Stimulated activated CD4-positive, alpha-beta T cell treated with anti-CD3 and anti-CD28 coated beads, Interleukin-4, amount 100 ng/mL, for 1 hour (primary cell): ENCODE measurements around the gene PRM1.
"Not testable (repeated sequence)": the region's sequence is repeated elsewhere in the genome, so short reads cannot be mapped to it uniquely, and the experiment has no call there.

Experiments used
- DNase-seq: peaks from one replicate; pipeline ENCODE4 v3.0.0-alpha.2; 2020

Gene PRM1

GRCh38 chr16:11296706-11297491, 15.8 kb upstream of the PRM1 start:
- DNase-seq = no peak

- DNase-seq = no peak
Observed at GRCh38 chr16:11296351-11296705, 15.2 kb upstream of the PRM1 start.

GRCh38 chr16:11295672-11296071, 14.5 kb upstream of the PRM1 start:
- no peak for DNase-seq

DNA sequence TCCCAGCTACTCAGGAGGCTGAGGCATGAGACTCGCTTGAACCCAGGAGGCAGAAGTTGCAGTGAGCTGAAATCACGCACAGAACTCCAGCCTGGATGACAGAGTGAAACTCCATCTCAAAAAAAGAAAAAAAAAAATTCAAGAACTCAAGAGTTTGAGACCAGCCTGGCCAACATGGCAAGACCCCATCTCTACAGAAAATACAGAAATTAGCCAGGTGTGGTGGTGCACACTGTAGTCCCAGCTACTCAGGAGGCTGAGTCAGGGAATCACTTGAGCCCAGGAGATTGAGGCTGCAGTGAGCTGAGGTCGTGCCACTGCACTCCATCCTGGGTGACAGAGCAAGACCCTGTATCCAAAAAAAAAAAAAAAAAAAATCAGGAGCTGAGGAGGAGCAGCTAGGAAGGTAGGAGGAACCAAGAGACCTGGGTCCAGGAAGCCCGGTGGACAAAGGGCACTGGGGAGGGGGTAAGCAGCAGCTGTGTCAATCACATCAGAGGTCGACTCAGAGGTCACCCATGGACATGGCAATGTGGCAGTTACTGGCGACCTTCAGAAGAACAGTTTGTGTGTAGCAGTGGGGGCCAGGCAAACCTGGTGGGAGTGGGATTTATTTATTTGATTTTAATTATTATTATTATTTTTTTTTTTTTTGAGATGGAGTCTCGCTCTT, 11.1 kb upstream of the PRM1 start:
- no peak for DNase-seq

GRCh38 chr16:11291091-11291703, 10.1 kb upstream of the PRM1 start:
- DNase-seq = no peak

- DNase-seq = no peak
Observed at GRCh38 chr16:11290102-11290893, 9.2 kb upstream of the PRM1 start.

DNA sequence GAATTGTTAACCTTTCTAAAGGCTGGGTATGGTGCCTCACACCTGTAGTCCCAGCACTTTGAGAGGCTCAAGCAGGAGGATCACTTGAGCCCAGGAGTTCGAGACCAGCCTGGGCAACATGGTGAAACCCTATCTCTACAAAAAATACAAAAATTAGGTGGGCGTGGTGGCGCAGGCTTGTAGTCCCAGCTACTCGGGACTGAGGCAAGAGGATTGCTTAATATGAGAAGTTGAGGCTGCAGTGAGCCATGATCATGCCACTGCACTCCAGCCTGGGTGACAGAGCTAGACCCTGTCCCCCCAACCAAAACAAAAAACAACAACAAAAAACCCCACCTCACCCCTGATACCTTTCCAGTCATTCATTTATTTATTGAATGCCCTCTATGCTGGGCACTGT, 8.6 kb upstream of the PRM1 start:
- not testable (repeated sequence) for DNase-seq

DNA sequence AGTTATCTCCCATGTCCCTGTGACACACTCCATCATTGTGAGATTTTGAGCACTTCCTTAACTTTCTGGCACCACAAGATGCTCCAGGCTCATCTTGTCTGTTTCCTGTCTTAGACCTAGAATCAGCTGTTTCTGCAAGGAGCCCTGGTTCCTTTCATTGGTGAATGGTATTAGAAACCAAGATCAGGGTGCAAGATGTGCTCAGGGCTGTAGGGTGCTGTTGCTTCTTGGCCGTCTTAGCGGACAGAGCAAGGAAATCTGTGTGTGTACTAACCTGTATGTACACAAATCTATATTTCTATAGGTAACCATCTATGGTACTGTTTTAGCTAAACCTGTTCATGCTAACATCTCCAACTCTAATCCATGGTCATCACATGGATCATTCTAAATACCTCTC, 8.1 kb upstream of the PRM1 start:
- DNase-seq = no peak

- no peak for DNase-seq
Observed at GRCh38 chr16:11285842-11286241, 4.7 kb upstream of the PRM1 start.

DNA sequence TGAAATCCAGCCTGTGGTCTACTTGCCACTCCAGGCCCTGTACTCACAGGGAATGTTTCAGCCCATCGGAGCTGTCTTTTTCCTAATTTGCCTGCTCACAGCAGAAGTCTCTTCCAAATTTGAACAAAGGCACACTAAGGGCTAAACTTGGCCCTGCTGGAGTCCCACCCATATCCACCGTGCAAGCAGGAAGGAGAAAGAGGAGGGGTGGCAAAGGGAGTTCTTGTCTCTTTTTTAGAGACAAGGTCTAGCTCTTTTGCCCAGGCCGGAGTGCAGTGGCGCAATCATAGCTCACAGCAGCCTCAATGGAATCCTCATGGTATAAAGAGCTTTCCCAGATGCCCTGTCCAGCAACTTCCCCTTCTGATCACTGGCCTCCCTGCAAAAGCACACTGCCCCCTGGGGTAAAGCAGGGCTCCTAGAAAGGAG, 2.7 kb upstream of the PRM1 start:
- no peak for DNase-seq

GRCh38 chr16:11278681-11279628, 2.2 kb downstream of the PRM1 start:
- DNase-seq = no peak

DNA sequence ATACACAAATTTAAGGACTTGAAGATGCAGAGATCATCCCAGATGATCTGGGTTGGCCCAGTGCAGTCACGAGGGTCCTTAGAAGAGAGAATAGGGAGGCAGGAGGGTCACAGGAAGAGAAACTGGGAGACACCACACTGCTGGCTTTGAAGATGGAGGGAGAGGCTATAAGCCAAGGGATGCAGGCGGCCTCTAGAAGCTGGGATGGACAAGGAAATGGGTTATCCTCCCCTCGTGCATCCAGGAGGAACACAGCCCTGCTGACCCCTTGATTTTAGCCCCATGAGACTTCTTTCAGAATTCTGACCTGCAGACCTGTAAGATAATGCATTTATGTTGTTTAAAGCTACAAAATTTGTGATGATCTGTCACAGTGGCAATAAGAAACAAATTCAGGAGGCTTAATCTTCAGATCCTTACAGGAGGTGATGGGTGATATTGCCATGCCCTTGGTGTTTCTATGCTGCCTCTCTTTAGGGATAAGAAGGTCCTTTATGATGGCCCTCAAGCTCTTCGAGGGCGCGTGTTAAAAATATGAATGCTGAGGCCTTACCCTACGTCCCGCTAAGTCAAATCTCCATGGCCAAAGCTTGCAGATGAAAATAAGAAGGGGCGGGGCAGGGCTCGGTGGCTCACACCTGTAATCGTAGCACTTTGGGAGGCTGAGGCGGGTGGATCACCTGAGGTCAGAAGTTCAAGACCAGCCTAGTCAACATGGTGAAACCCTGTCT, 3.4 kb downstream of the PRM1 start:
- DNase-seq = no peak

DNA sequence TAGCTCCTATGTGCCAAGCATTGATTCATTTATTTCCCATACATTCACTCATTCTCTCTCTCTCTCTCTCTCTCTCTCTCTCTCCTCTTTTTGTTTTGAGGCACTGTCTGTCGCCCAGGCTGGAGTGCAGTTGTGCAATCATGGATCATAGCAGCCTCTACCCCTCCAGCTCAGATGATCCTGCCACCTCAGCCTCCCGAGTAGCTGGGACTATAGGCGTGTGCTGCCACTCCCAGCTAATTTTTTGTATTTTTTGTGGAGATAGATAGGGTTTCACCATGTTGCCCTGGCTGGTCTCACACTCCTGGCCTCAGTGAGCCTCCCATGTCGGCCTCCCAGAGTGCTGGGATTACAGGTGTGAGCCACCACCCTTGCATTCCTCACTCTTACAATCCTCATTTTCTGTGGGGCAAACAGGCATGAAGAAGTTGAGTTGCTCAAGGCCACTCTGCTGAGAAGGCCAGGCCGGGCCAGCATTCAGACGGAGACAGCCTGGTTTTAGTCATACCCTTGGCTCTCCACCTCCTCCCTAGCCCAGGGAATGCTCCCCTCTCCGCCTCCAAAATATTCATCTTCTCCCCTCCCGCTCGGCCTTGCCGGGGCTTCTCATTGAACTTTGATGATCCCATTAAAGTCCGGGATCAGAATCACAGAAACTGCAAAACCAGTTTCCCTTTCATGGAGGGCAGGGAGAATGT, 4.1 kb downstream of the PRM1 start:
- DNase-seq = no peak

GRCh38 chr16:11276143-11276895, 4.8 kb downstream of the PRM1 start, which contains the start of gene PRM2:
Gene PRM2 (minus strand): TSS chr16:11276480. CDS start chr16:11276370, 110 bp downstream.
- DNase-seq = no peak

DNA sequence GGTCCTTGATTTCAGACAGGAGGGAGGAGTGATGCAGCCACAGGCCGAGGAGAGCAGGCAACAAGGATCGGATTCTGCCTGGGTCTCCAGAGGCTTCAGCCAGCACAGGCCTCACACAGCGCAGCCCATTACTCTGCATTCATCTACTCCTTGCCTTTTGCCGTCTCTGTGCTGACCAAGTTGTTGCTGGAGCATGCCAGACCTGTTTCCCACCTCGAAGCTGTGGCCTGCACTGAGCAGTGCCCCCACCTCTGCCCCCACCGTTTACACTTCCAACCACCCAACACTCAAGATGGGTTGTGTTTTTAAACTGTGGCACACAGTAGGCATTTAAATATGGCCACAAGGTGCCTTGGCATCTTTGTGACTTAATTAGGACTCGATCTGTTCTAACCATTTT, 6.2 kb downstream of the PRM1 start:
- DNase-seq = no peak

DNA sequence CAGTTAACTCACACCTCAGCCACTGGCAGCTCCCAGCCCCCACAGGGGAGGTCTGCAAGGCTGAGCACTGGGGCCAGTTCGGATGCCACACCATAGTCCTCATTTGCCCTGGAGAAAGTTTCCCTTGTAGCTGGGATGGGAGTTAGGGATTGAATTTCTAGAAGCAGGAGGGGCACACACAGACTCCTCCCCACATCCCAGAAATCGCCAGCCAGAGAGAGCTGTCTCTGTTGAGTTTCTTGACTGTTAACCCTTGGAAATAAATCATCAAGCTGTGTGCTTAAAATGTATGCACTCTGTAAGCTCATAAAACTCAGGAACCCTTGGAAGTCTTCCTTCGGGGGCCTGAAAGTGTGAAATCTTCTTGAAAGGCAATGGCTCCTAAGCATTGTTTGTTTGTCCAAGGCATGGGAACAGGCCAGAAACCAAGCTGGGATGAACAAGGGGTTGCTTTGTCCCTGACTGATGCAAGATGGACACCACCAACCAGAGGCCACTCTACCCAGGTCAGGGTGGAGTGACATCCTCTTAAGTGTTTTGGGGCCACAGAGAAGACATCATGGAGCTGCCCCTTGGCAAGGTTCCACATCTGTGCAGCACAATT, 7.3 kb downstream of the PRM1 start:
- no peak for DNase-seq

GRCh38 chr16:11272921-11273720, 8.0 kb downstream of the PRM1 start, which contains the start of gene PRM3:
Gene PRM3 (minus strand): TSS chr16:11273629. CDS start chr16:11273595, 34 bp downstream.
- no peak for DNase-seq

DNA sequence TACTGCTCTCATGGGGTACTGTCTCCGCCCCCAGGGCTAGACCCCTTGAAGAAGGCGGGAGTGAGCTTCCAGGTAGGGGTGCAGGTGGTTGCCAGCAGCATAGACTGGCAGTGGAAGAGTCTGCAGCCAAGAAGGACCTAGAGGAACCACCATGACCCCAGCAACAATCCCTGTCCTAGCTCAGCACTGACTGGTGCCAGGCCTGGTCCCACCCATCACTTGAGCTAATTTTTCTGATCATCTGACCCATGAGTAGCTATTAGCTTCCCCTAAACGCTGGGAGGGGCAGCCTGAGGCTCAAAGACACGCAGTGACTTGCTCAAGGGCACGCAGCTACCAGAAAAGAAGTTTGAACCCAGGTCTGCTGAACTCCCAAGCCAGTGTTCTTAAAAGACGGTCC, 8.6 kb downstream of the PRM1 start:
- DNase-seq = no peak
